GM12872 (cell line): ENCODE measurements around the gene SFI1.

Experiments
- TF ChIP-seq, protein P1 (sequence below): IDR thresholded peaks from 3 replicates; pipeline ENCODE4 v1.5.1; 2011; ENCODE audit warnings: low read depth, mild to moderate bottlenecking, low read length, moderate library complexity; ENCODE audit not compliant: insufficient read depth

The SFI1 gene

DNA sequence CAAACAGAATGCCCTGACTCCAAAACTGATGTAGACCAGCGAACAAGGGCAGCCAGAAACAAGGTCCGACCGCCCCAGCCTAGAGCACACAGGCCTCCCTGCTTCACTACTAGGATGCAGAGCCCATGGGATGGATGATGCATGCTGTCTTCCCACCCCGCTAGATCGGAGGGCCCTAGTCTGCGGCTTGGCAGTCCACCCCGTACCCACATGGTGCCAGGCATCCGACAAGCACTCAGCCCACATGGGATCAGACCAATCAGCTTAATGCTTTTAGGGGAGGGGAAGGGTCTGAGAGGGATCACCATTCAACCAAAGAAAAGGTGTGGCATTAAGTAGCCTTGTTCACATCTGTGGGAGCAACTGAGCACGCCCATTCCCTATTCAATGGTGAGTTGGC, 135.1 kb downstream of the SFI1 start:
- TF ChIP-seq, protein P1, sequence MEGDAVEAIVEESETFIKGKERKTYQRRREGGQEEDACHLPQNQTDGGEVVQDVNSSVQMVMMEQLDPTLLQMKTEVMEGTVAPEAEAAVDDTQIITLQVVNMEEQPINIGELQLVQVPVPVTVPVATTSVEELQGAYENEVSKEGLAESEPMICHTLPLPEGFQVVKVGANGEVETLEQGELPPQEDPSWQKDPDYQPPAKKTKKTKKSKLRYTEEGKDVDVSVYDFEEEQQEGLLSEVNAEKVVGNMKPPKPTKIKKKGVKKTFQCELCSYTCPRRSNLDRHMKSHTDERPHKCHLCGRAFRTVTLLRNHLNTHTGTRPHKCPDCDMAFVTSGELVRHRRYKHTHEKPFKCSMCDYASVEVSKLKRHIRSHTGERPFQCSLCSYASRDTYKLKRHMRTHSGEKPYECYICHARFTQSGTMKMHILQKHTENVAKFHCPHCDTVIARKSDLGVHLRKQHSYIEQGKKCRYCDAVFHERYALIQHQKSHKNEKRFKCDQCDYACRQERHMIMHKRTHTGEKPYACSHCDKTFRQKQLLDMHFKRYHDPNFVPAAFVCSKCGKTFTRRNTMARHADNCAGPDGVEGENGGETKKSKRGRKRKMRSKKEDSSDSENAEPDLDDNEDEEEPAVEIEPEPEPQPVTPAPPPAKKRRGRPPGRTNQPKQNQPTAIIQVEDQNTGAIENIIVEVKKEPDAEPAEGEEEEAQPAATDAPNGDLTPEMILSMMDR = no peak

DNA sequence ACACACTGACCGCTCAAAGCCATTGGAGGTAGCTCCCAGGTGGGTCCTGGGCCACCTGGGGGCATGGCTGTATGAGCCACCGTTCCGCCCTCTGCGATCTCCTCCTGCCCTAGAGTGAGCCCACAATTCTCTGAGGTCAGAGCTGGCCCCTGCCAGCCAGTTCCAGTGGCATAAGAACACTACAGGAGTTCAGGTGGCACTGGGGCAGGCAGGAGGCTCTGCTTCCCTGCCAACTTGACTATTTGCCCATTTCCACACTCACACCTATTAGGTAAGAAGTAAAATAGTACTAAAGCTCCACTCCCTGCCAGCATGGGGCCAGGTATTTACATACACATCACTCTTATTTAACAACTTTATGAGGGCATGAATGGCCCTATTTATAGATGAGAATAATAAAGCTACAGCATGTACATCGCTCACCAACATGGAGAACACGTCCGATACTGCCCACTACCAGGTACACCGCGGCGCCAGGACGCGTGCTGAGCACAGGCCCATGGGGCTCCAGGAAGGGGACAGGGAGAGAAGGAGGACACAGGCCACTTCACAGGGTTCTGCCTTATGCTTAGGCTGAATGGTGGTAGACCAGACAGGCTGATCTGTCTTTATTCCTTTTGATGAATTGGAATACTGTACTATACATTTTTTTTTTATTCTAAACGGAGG, 139.4 kb downstream of the SFI1 start:
- TF ChIP-seq, protein P1 = no peak

DNA sequence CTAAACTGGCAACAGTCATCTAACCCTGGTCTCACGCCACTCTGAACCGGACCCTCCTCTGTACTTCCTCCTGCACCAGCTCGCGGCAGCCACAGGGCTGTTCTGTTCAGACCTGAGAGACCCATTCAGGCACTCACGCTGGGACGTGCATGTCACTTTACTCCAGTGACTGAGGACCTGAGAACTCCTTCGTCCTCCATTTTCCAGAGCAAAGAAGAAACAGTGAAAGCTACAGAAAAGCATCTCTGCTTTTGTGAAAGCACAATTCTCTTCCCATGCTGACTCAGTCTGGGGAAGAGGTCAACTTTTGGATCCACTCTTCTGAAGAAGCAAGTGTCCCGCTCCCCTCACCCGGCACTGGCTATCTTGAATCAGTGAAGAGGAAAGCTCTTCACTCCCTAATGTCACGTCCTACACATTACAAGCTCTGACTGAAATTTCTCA, 141.1 kb downstream of the SFI1 start:
- TF ChIP-seq, protein P1 = peak; percentile 60; the same call in 2 of the 3 replicates

DNA sequence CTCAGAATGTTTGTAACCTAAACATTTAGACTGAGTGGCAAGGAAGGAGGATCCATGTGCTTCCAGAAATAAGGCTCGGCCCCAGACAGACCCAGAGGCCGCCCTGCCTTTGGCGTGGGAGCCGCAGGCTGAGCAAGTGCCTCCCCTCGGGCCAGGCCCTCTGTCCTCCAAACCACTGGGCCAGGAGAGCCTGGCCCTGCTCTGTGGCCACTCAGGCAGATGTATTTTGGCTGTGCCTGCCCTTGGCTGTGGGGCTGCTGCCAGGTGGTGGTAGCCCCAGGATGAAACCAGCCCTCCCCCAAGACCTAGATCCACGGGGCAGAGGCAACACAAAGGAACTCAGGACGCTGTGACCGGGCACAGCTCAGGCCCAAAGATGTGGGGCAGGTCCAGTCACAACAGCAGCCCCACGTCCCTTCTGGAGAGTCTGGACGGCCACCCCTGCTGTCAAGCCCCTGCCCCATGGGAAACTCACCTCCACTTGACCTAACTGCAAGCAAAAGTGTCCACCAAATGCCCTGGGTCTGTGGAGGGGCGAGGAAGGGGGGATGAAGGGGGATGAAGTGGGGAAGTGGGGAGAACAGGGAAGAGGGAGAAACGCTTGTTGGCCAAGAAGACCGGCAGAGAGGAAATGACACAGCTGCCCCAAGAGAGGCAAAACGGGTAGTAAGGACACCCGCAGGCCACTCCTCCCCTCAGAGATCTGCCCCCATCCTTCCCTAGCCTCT, 141.7 kb downstream of the SFI1 start:
- TF ChIP-seq, protein P1 = no peak

DNA sequence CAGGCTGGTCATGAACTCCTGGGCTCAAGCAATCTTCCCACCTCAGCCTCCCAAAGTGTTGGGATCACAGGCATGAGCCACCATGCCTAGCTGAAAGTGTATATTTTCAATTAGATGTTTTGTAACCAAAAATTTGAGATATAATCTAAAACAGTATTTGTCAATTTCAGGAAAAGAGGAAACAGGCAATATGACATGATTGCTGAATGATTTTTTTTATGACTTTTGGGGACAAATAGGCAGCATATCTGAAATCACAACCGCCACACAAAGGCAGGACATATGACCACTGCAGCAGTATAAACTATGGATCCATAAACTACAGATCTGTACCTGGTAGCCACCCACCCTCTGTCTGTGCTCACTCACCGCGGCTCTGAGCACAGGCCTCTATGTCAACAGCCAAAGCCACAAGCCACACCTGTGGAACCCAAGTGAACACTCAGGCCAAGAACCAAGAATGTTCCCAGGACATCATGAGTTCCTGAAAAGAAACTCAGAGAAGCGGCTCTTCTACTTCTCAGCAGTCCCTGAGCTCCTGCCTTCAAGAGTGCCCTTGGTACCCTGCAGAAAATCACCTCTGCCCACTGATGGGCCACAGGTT, 143.2 kb downstream of the SFI1 start:
- TF ChIP-seq, protein P1 = no peak

DNA sequence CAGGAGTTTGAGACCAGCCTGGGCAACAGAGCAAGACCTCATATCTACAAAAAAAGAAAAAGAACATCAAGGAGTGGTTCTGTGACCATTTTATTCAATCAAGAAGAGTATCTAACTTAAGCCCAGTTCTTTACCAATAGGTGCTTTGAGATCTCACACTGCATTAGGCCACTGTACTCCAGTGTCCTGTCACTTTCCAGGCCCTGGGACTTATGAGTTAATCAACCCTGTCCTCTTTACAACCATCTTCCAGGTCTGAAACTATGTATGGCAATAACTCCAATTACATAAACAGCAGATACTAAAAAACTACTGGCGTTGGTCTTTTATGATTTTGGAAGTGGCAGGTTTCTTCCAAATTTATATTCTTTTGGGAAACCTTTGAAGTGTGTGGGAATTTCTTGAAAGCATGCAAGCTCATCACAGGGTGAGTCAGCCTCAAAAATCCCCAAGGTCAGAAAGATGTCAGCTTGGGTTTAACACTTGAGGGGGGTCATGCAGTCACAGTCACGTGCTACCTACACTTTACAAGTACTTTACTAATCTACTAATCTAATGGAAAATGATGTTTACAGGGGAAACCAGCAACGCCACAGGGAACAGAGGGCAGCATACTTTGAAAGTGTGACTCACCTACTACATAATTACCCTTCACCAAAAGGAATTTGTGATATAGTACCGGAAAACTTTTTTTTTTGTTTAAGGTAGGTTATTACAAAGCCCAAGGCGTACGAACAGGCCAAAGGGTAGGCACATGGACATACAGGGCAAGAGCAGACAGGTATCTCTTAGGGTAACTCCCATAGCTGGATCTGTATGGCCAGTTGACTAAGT, 150.1 kb downstream of the SFI1 start:
- TF ChIP-seq, protein P1 = no peak

DNA sequence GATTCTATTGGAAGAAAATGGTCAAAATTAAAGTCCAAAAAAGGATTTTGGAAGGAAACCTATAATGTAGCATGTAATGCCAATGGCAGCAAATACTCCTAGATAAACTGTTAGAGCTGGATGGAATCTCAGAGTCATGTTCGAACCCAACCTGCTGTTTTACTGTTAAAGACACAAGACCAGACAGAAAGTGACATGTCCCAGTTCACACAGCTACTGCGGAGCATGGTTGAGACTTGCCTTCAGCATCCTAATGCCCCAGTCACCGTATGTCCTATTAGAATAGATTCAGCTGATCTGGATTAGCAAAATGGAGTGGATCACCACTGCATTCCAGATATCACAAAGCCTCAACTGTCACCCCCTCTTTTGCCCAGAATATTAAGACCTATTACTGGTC, 150.7 kb downstream of the SFI1 start:
- TF ChIP-seq, protein P1 = no peak
